Fibroblast of the aortic adventitia (primary cell): ENCODE measurements around the gene SNCA. TPM values are rescaled to one million over a fixed set of nuclear protein-coding genes. Genes with fewer than 3 reads are reported as not detected.

Experiments
- DNase-seq: peaks from one replicate; pipeline ENCODE4 v3.0.0-alpha.2; 2010; ENCODE audit warnings: low read depth
- H3K4me3 ChIP-seq: 2 replicates; pipeline ENCODE4 v1.5.1; 2011; ENCODE audit warnings: low read depth, mild to moderate bottlenecking, control low read depth, low read length, moderate library complexity
- total RNA-seq: library from RNA; depleted of rRNA; stranded (reverse); fragments of >200 nt; gene quantifications from 2 replicates; pipeline ENCODE4 v1.2.3, GENCODE V29; 2012; ENCODE audit warnings: low replicate concordance
- TF ChIP-seq, protein P1 (sequence below): IDR thresholded peaks from 2 replicates; pipeline ENCODE4 v1.5.1; 2011; ENCODE audit warnings: mild to moderate bottlenecking, low read length, control low read depth, inconsistent platforms; ENCODE audit not compliant: insufficient read depth

Gene SNCA
- total RNA-seq, 1 donor, result 2.3 TPM

GRCh38 chr4:89685277-89685676 is 151.7 kb downstream of the SNCA start:
- H3K4me3 ChIP-seq, result no peak overlapping the region
- TF ChIP-seq, protein P1, sequence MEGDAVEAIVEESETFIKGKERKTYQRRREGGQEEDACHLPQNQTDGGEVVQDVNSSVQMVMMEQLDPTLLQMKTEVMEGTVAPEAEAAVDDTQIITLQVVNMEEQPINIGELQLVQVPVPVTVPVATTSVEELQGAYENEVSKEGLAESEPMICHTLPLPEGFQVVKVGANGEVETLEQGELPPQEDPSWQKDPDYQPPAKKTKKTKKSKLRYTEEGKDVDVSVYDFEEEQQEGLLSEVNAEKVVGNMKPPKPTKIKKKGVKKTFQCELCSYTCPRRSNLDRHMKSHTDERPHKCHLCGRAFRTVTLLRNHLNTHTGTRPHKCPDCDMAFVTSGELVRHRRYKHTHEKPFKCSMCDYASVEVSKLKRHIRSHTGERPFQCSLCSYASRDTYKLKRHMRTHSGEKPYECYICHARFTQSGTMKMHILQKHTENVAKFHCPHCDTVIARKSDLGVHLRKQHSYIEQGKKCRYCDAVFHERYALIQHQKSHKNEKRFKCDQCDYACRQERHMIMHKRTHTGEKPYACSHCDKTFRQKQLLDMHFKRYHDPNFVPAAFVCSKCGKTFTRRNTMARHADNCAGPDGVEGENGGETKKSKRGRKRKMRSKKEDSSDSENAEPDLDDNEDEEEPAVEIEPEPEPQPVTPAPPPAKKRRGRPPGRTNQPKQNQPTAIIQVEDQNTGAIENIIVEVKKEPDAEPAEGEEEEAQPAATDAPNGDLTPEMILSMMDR, result no peak
- DNase-seq, result no peak

- DNase-seq, result no peak
- no peak overlapping the region for H3K4me3 ChIP-seq
- TF ChIP-seq, protein P1, result no peak
Observed at GRCh38 chr4:89684536-89684935, 152.4 kb downstream of the SNCA start.

- DNase-seq, result no peak
- no peak overlapping the region for H3K4me3 ChIP-seq
- TF ChIP-seq, protein P1, result no peak
Observed at GRCh38 chr4:89682808-89683207, 154.2 kb downstream of the SNCA start.

- TF ChIP-seq, protein P1, result no peak
- no peak for DNase-seq
- no peak overlapping the region for H3K4me3 ChIP-seq
Observed at GRCh38 chr4:89681671-89682070, 155.3 kb downstream of the SNCA start.

- no peak overlapping the region for H3K4me3 ChIP-seq
- TF ChIP-seq, protein P1, result no peak
- no peak for DNase-seq
Observed at GRCh38 chr4:89681219-89681618, 155.7 kb downstream of the SNCA start.

DNA sequence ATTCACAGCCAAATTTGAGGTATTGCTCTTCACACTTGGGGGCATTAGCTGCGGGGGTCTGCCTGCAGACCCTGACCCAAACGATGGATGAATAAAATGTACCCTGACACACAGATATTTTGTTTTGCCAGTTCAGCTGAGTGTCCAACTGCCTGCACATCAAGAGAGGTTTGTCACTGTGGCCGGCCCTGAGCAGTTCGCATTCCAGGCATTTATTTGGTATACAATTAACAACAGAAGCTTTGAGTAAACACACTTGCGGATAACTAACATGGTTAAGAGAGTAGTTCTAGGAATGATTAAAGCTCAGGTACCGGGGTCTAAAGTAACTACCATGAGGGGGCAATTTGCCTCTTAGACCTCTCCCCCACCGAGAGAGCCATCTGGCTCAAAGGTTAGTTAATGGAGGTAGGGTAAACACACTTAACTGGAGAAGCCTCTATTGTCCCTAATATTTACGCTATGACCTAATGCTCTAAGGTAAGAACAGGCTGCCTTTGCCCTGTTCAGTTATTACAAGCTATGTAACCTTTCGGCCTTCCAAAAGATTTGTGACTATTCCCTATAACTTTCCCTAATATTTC is 162.0 kb downstream of the SNCA start:
- no peak overlapping the region for H3K4me3 ChIP-seq
- DNase-seq, result no peak
- TF ChIP-seq, protein P1, result no peak

Other genes starting within 250 kb of the SNCA start
- 0.45 and 3.7 TPM in 2 replicates for gene MMRN1, start 57.7 kb upstream of the SNCA start, total RNA-seq